H9 (cell line): ENCODE data around the gene LRFN2. TPM values are rescaled to one million over a fixed set of nuclear protein-coding genes. Genes with fewer than 3 reads are reported as not detected.

ENCODE experiments used
- DNase-seq: peaks from one replicate; pipeline ENCODE4 v3.0.0-alpha.2; 2017
- H2AFZ ChIP-seq: one replicate; pipeline ENCODE4 v1.6.1; 2013; ENCODE audit warnings: mild to moderate bottlenecking, low read length, control low read depth, moderate library complexity
- H2AK5ac ChIP-seq: 2 replicates; pipeline ENCODE4 v1.6.1; 2013; ENCODE audit warnings: low read length, control low read depth, mixed read lengths; ENCODE audit not compliant: insufficient read length
- H2BK120ac ChIP-seq: one replicate; pipeline ENCODE4 v1.6.1; 2013; ENCODE audit warnings: low read depth, mild to moderate bottlenecking, low read length, control low read depth, inconsistent platforms; ENCODE audit not compliant: poor library complexity, severe bottlenecking
- H2BK12ac ChIP-seq: 2 replicates; pipeline ENCODE4 v1.6.1; 2013; ENCODE audit warnings: low read length, control low read depth, mixed read lengths, low read depth; ENCODE audit not compliant: insufficient read length
- H2BK15ac ChIP-seq: 2 replicates; pipeline ENCODE4 v1.6.1; 2013; ENCODE audit warnings: low read depth, low read length, control low read depth
- H2BK20ac ChIP-seq: one replicate; pipeline ENCODE4 v1.6.1; 2013; ENCODE audit warnings: low read depth, mild to moderate bottlenecking, low read length, control low read depth, inconsistent platforms; ENCODE audit not compliant: poor library complexity, severe bottlenecking
- H2BK5ac ChIP-seq: 2 replicates; pipeline ENCODE4 v1.6.1; 2013; ENCODE audit warnings: low read length, control low read depth, mixed read lengths; ENCODE audit not compliant: insufficient read length
- H3K14ac ChIP-seq: 2 replicates; pipeline ENCODE4 v1.6.1; 2013; ENCODE audit warnings: low read length, control low read depth; ENCODE audit not compliant: insufficient read depth
- H3K18ac ChIP-seq: 2 replicates; pipeline ENCODE4 v1.6.1; 2013; ENCODE audit warnings: low read depth, mild to moderate bottlenecking, mixed read lengths, low read length, control low read depth; ENCODE audit not compliant: insufficient read length
- H3K23ac ChIP-seq: 2 replicates; pipeline ENCODE4 v1.6.1; 2013; ENCODE audit warnings: low read length, control low read depth, mixed read lengths, low read depth; ENCODE audit not compliant: insufficient read length
- H3K23me2 ChIP-seq: 2 replicates; pipeline ENCODE4 v1.6.1; 2013; ENCODE audit warnings: low read depth, mild to moderate bottlenecking, mixed read lengths, low read length, control low read depth; ENCODE audit not compliant: insufficient read length, poor library complexity, severe bottlenecking
- H3K27ac ChIP-seq: 2 replicates; pipeline ENCODE4 v1.5.1; 2013; ENCODE audit warnings: low read length, control low read depth, mixed read lengths, low read depth; ENCODE audit not compliant: insufficient read length
- H3K27me3 ChIP-seq: 2 replicates; pipeline ENCODE4 v1.6.1; 2013; ENCODE audit warnings: low read length, control low read depth, inconsistent platforms; ENCODE audit not compliant: insufficient read depth
- H3K4ac ChIP-seq: 2 replicates; pipeline ENCODE4 v1.6.1; 2013; ENCODE audit warnings: low read depth, mild to moderate bottlenecking, control low read depth, inconsistent platforms, low read length, moderate library complexity
- H3K4me1 ChIP-seq: 2 replicates; pipeline ENCODE4 v1.6.1; 2013; ENCODE audit warnings: low read length, control low read depth, inconsistent platforms; ENCODE audit not compliant: insufficient read depth
- H3K4me2 ChIP-seq: 2 replicates; pipeline ENCODE4 v1.6.1; 2013; ENCODE audit warnings: low read length, control low read depth, mixed read lengths; ENCODE audit not compliant: insufficient read length, insufficient read depth
- H3K56ac ChIP-seq: 2 replicates; pipeline ENCODE4 v1.6.1; 2013; ENCODE audit warnings: low read depth, mild to moderate bottlenecking, mixed read lengths, low read length, control low read depth; ENCODE audit not compliant: insufficient read length
- H3K79me1 ChIP-seq: 2 replicates; pipeline ENCODE4 v1.6.1; 2013; ENCODE audit warnings: low read depth, mild to moderate bottlenecking, moderate library complexity, low read length, control low read depth, inconsistent platforms; ENCODE audit not compliant: insufficient read depth, poor library complexity, severe bottlenecking
- H3K79me2 ChIP-seq: 2 replicates; pipeline ENCODE4 v1.6.1; 2013; ENCODE audit warnings: low read length, control low read depth, inconsistent platforms; ENCODE audit not compliant: insufficient read depth
- H3K9ac ChIP-seq: 2 replicates; pipeline ENCODE4 v1.6.1; 2013; ENCODE audit warnings: low read length, control low read depth, mixed read lengths; ENCODE audit not compliant: insufficient read length; ENCODE audit errors: extremely low read depth
- H3K9me3 ChIP-seq: one replicate; pipeline ENCODE4 v1.6.1; 2013; ENCODE audit warnings: low read depth, low read length, inconsistent platforms; ENCODE audit not compliant: control insufficient read depth
- H3T11ph ChIP-seq: one replicate; pipeline ENCODE4 v1.6.1; 2013; ENCODE audit warnings: mild to moderate bottlenecking, low read length, control low read depth, inconsistent platforms
- H4K20me1 ChIP-seq: one replicate; pipeline ENCODE4 v1.6.1; 2013; ENCODE audit not compliant: control insufficient read depth, insufficient read length, insufficient read depth
- H4K5ac ChIP-seq: 2 replicates; pipeline ENCODE4 v1.6.1; 2013; ENCODE audit warnings: low read depth, mild to moderate bottlenecking, mixed read lengths, low read length, control low read depth; ENCODE audit not compliant: insufficient read length
- H4K8ac ChIP-seq: replicated peaks from 2 replicates; pipeline ENCODE4 v1.6.1; 2013; ENCODE audit warnings: low read length, control low read depth, mixed read lengths, low read depth; ENCODE audit not compliant: insufficient read length
- H4K91ac ChIP-seq: 2 replicates; pipeline ENCODE4 v1.6.1; 2013; ENCODE audit warnings: low read depth, mild to moderate bottlenecking, moderate library complexity, mixed read lengths, low read length, control low read depth; ENCODE audit not compliant: insufficient read length
- H3K27ac Mint-ChIP-seq, 3 experiments: 2 replicates in 2 of 3; 3 replicates in 1 of 3; pipeline ENCODE4 v1.8.0; 2020 to 2021; ENCODE audit warnings: mixed read lengths in 3 of 3, mild to moderate bottlenecking in 1 of 3, moderate library complexity in 1 of 3
- H3K27me3 Mint-ChIP-seq: 2 replicates; pipeline ENCODE4 v1.8.0; 2021; ENCODE audit warnings: low read depth, mild to moderate bottlenecking, moderate library complexity, mixed read lengths
- H3K36me3 Mint-ChIP-seq, 3 experiments: 2 replicates in 2 of 3; 3 replicates in 1 of 3; pipeline ENCODE4 v1.8.0; 2020 to 2021; ENCODE audit warnings: low read depth in 3 of 3, mixed read lengths in 3 of 3; ENCODE audit not compliant: insufficient read depth in 1 of 3
- H3K4me1 Mint-ChIP-seq, 2 experiments: 2 replicates each; pipeline ENCODE4 v1.8.0; 2020; ENCODE audit warnings: mixed read lengths in 2 of 2
- H3K4me3 Mint-ChIP-seq, 2 experiments: 2 replicates in 1 of 2; 3 replicates in 1 of 2; pipeline ENCODE4 v1.8.0; 2020 to 2021; ENCODE audit warnings: mild to moderate bottlenecking in 2 of 2, mixed read lengths in 2 of 2, moderate library complexity in 1 of 2
- H3K9me3 Mint-ChIP-seq, 2 experiments: 2 replicates in 1 of 2; 3 replicates in 1 of 2; pipeline ENCODE4 v1.8.0; 2020; ENCODE audit warnings: mild to moderate bottlenecking in 2 of 2, mixed read lengths in 2 of 2, moderate library complexity in 1 of 2
- CTCF ChIP-seq: fragments of 200-600 bp; sonication (generic); conservative IDR thresholded peaks from 3 replicates; pipeline ENCODE4 v1.8.0; 2021; ENCODE audit warnings: antibody characterized with exemption, mild to moderate bottlenecking
- WGBS: extraction: QIAGEN DNeasy Blood & Tissue Kit; methylation state at CpG from one replicate; pipeline ENCODE4 v1.1.7; 2013; ENCODE audit warnings: missing lambda C conversion rate, low lambda C conversion rate, mixed read lengths; ENCODE audit not compliant: insufficient read length; ENCODE audit errors: extremely low coverage; 5-methylcytosine and 5-hydroxymethylcytosine counted together
- total RNA-seq: library from RNA; stranded (reverse); gene quantifications from 2 replicates; pipeline ENCODE4 v1.2.1, GENCODE V29; 2021

Gene LRFN2
- total RNA-seq, 1 experiment from 2014 or later: 0.11 TPM

GRCh38 chr6:40573221-40573620, 13.9 kb downstream of the LRFN2 start:
- TF ChIP-seq CTCF: no peak
- H2AFZ ChIP-seq: no peak overlapping the region
- H3K27me3 ChIP-seq: no peaks in the 10 kb centered on the region
- H3K23ac ChIP-seq: no peak overlapping the region
- H3K18ac ChIP-seq: no peak overlapping the region
- H3K23me2 ChIP-seq: no peaks in the 10 kb centered on the region
- no peaks in the 10 kb centered on the region for H4K20me1 ChIP-seq
- no peak overlapping the region for H2AK5ac ChIP-seq
- H2BK5ac ChIP-seq: no peak overlapping the region
- Mint-ChIP-seq H3K9me3 (no peaks in the 10 kb centered on the region), H3K4me3 (no peak overlapping the region), H3K4me1 (peaks cover 8 to 14% of the 10 kb centered on the region in 2 experiments), H3K27me3 (no peaks in the 10 kb centered on the region), H3K27ac (no peak overlapping the region), H3K36me3 (no peaks in the 10 kb centered on the region)
- no peak overlapping the region for H3K4ac ChIP-seq
- no peak overlapping the region for H3K14ac ChIP-seq
- H3K4me1 ChIP-seq: no peaks in the 10 kb centered on the region; the same call in 1 of the 2 replicates
- H3K79me2 ChIP-seq: no peaks in the 10 kb centered on the region
- DNase-seq: no peak
- H3K9ac ChIP-seq: no peak overlapping the region
- no peaks in the 10 kb centered on the region for H3K79me1 ChIP-seq
- no peak overlapping the region for H2BK12ac ChIP-seq
- H3T11ph ChIP-seq: no peak overlapping the region
- no peaks in the 10 kb centered on the region for H3K9me3 ChIP-seq
- H2BK15ac ChIP-seq: no peak overlapping the region
- H4K8ac ChIP-seq: no peak overlapping the region
- no peak overlapping the region for H3K27ac ChIP-seq
- no CpG with 5 or more reads among the region's 5 CpGs for WGBS
- H2BK120ac ChIP-seq: no peak overlapping the region
- H4K91ac ChIP-seq: no peak overlapping the region
- H2BK20ac ChIP-seq: no peak overlapping the region
- H4K5ac ChIP-seq: no peak overlapping the region
- no peak overlapping the region for H3K4me2 ChIP-seq
- H3K56ac ChIP-seq: no peak overlapping the region
